Sigmoid colon (tissue), 7 donors: ENCODE results near the gene PMF1. TPM values are rescaled to one million over a fixed set of nuclear protein-coding genes. Genes with fewer than 3 reads are reported as not detected.

Experiments used
- DNase-seq: peaks from one replicate; pipeline ENCODE4 v3.0.0-alpha.2; 2019
- H3K27ac ChIP-seq, 4 donors: fragments of 200-600 bp; sonication (generic); one replicate each; pipeline ENCODE4 v1.5.1; 2016 to 2019; ENCODE audit warnings: mild to moderate bottlenecking in 1 of 4
- H3K27me3 ChIP-seq, 3 donors: fragments of 200-600 bp; sonication (generic); one replicate each; pipeline ENCODE4 v1.5.1; 2019; ENCODE audit warnings: mild to moderate bottlenecking in 1 of 3
- H3K36me3 ChIP-seq, 4 donors: fragments of 200-600 bp; sonication (generic); one replicate each; pipeline ENCODE4 v1.5.1; 2016 to 2019
- H3K4me1 ChIP-seq, 4 donors: fragments of 200-600 bp; sonication (generic); one replicate each; pipeline ENCODE4 v1.5.1; 2017 to 2019
- H3K4me3 ChIP-seq, 4 donors: fragments of 200-600 bp; sonication (generic); one replicate each; pipeline ENCODE4 v1.5.1; 2017 to 2019; ENCODE audit warnings: mild to moderate bottlenecking in 2 of 4, moderate library complexity in 1 of 4
- H3K9me3 ChIP-seq, 4 donors: fragments of 200-600 bp in 3 of 4; sonication (generic) in 3 of 4; one replicate each; pipeline versions ENCODE4 v1.5.1 to v1.6.1; 2013 to 2019
- CTCF ChIP-seq, 4 experiments: fragments of 450-650 bp in 3 of 4; fragments of 200-600 bp in 1 of 4; IDR thresholded peaks; one replicate each; pipeline ENCODE4 v1.5.1; 2016 to 2019; ENCODE audit warnings: antibody characterized with exemption in 4 of 4, mild to moderate bottlenecking in 3 of 4, moderate library complexity in 2 of 4
- EP300 ChIP-seq, 4 donors: sonication (generic); formaldehyde crosslinking; IDR thresholded peaks; one replicate each; pipeline ENCODE4 v1.6.1; 2017; ENCODE audit warnings: antibody characterized with exemption in 4 of 4
- POLR2A ChIP-seq, 2 donors: fragments of 450-650 bp; IDR thresholded peaks; one replicate each; pipeline ENCODE4 v1.6.1; 2016; ENCODE audit warnings: antibody characterized with exemption in 2 of 2, mild to moderate bottlenecking in 2 of 2, moderate library complexity in 2 of 2
- POLR2AphosphoS5 ChIP-seq, 4 donors: sonication (generic); formaldehyde crosslinking; IDR thresholded peaks; one replicate each; pipeline ENCODE4 v1.6.1; 2017; ENCODE audit warnings: antibody characterized with exemption in 4 of 4
- WGBS, 2 donors: extraction: QIAGEN DNeasy Blood & Tissue Kit; methylation state at CpG; one replicate each; pipeline ENCODE4 v1.1.7; 2013; 5-methylcytosine and 5-hydroxymethylcytosine counted together
- intact Hi-C: fragments of 100-400 bp; cut with DNase I; formaldehyde crosslinking; loops from one replicate; pipeline ENCODE4 v1.15.1; 2023
- polyA plus RNA-seq, 3 donors: library from polyadenylated mRNA; stranded (reverse); fragments of 200-250 nt; gene quantifications; one replicate each; pipeline ENCODE4 v1.2.3, GENCODE V29; 2013
- total RNA-seq, 4 donors: library from RNA; depleted of rRNA; stranded (reverse); fragments of >200 nt; gene quantifications; one replicate each; pipeline ENCODE4 v1.1.0, GENCODE V29; 2016
- donor health status: healthy with polysubstance abuse.
- donor health status: Bipolar disorder and iron deficiency.
- donor health status: healthy.

PMF1 gene
- total and polyA plus RNA-seq, 7 donors, result 41.1 to 75.1 (median 52.8) TPM

DNA sequence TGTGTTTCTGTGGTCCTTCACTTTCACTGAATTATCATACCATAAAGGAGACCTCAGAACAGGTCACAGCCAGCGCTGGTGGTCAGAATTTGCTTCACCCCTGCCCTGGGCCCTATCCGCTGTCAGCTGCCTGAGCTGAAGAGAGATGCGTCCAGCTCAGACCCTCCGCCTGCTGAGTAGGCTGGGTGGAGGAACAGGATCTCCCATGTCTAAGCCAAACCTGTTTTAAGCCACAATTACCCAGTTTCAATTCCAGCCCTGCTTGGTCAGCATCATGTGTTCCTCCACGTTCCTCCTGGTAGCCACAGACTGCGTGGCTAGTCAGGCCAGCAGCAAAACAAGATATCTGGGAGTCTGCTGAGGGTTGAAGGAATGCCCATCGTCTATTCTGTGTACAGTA is 15.7 kb downstream of the PMF1 start:
- Histone ChIP-seq H3K4me1 (peaks cover 0 to 24% (median 14%) of the 10 kb centered on the region in 4 donors), H3K36me3 (peaks cover 5 to 17% (median 7%) of the 10 kb centered on the region in 4 donors), H3K27ac (no peak overlapping the region), H3K9me3 (no peaks in the 10 kb centered on the region), H3K4me3 (no peak overlapping the region), H3K27me3 (no peaks in the 10 kb centered on the region)
- DNase-seq, result no peak
- no peak for TF ChIP-seq POLR2A (IDR thresholded peaks at IDR 0.05)
- TF ChIP-seq POLR2AphosphoS5 (IDR thresholded peaks at IDR 0.05), result no peak
- no peak for TF ChIP-seq EP300 (IDR thresholded peaks at IDR 0.05)
- no peak for TF ChIP-seq CTCF (IDR thresholded peaks at IDR 0.05)
- 79 to 86% methylated on average over 7 of the region's 7 CpGs for WGBS, 2 donors
- intact Hi-C loops, result no loop called here

DNA sequence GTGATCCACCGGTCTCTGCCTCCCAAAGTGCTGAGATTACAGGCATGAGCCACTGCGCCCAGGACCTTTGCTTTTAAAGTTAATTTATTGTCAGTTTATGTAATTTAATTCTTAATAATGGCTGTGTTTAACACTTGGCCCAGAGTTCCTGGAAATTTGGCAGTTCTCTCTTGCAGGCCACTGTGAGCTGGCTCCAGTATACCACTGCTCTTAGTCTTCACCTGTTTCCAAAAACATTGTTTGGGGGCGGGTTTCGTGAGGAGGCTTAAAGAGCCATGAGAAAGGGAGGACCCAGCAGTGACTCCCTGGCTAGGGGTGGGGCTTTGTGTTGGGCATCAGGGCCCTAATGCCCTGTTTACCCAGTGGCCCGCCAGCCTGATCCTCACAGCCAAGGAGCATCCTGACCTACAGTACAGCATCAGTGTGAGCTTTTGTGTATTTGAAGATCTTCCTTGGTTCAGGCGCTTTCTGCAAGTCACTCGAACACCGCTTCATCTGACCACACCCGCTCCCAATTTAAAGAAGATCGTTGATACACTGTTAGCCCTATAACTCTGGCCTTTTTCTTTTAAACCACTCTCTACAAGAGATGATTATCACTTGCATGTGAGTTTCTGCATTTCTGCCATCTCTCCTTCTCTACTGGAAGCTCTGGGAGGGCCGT is 17.1 kb downstream of the PMF1 start:
- H3K4me1 ChIP-seq, result peaks cover 0 to 23% (median 14%) of the 10 kb centered on the region in 4 donors
- peak overlapping the region; percentile 2 to 56 (median 44) for H3K27ac ChIP-seq
- no peaks in the 10 kb centered on the region for H3K9me3 ChIP-seq
- H3K4me3 ChIP-seq, result no peak overlapping the region
- peak; percentile 82 for DNase-seq
- H3K27me3 ChIP-seq, result no peaks in the 10 kb centered on the region
- intact Hi-C loops, result no loop called here
- WGBS, 2 donors, result 87 to 89% methylated on average over 11 of the region's 11 CpGs
- H3K36me3 ChIP-seq, result peaks cover 5 to 23% (median 13%) of the 10 kb centered on the region in 4 donors
- TF ChIP-seq EP300 (IDR thresholded peaks at IDR 0.05) (no peak), POLR2AphosphoS5 (IDR thresholded peaks at IDR 0.05) (peak in 2 of 4 donors; percentile 20 to 32)

- H3K27ac ChIP-seq, result peak overlapping the region in 3 of 4 donors; percentile 2 to 56 (median 40)
- H3K4me1 ChIP-seq, result peaks cover 0 to 18% (median 14%) of the 10 kb centered on the region in 4 donors
- 87 to 93% methylated on average over 1 of the region's 1 CpG for WGBS, 2 donors
- H3K27me3 ChIP-seq, result no peaks in the 10 kb centered on the region
- H3K9me3 ChIP-seq, result no peaks in the 10 kb centered on the region
- intact Hi-C loops, result no loop called here
- no peak for DNase-seq
- TF ChIP-seq EP300 (IDR thresholded peaks at IDR 0.05), result no peak
- TF ChIP-seq POLR2AphosphoS5 (IDR thresholded peaks at IDR 0.05), result no peak
- TF ChIP-seq POLR2A (IDR thresholded peaks at IDR 0.05), result no peak
- no peak overlapping the region for H3K4me3 ChIP-seq
- peaks cover 5 to 25% (median 13%) of the 10 kb centered on the region in 4 donors for H3K36me3 ChIP-seq
These were observed 17.6 kb downstream of the PMF1 start for GRCh38 chr1:156230473-156230837.

GRCh38 chr1:156232201-156232894 is 19.5 kb downstream of the PMF1 start:
- intact Hi-C loops, result no loop called here
- WGBS, 2 donors, result 87 to 88% methylated on average over 12 of the region's 12 CpGs
- Histone ChIP-seq H3K9me3 (no peaks in the 10 kb centered on the region), H3K27me3 (no peaks in the 10 kb centered on the region), H3K36me3 (peaks cover 15 to 44% (median 26%) of the 10 kb centered on the region in 4 donors), H3K27ac (no peak overlapping the region), H3K4me3 (no peak overlapping the region), H3K4me1 (peaks cover 0 to 17% (median 13%) of the 10 kb centered on the region in 4 donors)
- DNase-seq, result no peak
- no peak for TF ChIP-seq CTCF (IDR thresholded peaks at IDR 0.05)
- no peak for TF ChIP-seq EP300 (IDR thresholded peaks at IDR 0.05)
- TF ChIP-seq POLR2AphosphoS5 (IDR thresholded peaks at IDR 0.05), result no peak
- TF ChIP-seq POLR2A (IDR thresholded peaks at IDR 0.05), result no peak

DNA sequence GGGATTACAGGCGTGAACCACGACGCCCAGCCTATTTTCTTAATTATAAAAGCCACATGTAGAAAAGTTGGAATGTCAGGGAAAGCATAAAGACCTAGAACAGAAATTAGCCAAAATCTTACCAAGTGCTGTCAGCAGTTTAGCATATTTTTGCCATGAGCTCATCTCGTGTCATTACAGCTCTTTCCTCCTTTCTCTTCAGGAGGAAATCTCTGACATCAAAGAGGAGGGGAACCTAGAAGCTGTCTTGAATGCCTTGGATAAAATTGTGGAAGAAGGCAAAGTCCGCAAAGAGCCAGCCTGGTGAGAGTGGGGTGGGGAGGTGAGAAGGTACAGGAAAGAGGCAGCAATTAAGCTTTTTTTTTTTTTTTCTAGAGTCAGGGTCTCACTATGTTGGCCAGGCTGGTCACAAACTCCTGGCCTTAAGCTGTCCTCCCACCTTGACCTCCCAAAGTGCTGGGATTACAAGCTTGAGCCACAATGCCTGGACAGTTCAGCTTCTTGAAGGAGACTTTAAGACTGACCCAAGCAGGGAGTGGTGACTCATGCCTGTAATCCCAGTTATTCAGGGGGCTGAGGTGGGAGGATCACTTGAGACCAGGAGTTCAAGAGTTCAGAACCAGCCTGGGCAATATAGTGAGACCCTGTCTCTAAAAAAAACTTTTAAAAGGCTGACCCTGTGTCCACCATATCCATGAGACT is 20.8 kb downstream of the PMF1 start:
- peaks cover 16 to 54% (median 37%) of the 10 kb centered on the region in 4 donors for H3K36me3 ChIP-seq
- DNase-seq, result no peak
- WGBS, 2 donors, result 81 to 88% methylated on average over 5 of the region's 5 CpGs

More for the DNA sequence above, 20.8 kb downstream of the PMF1 start:
- Histone ChIP-seq H3K9me3 (no peaks in the 10 kb centered on the region), H3K4me1 (peaks cover 0 to 17% (median 13%) of the 10 kb centered on the region in 4 donors), H3K27me3 (no peaks in the 10 kb centered on the region), H3K4me3 (no peak overlapping the region), H3K27ac (no peak overlapping the region)
- intact Hi-C loops, result no loop called here
- no peak for TF ChIP-seq POLR2A (IDR thresholded peaks at IDR 0.05)
- TF ChIP-seq EP300 (IDR thresholded peaks at IDR 0.05), result no peak
- no peak for TF ChIP-seq POLR2AphosphoS5 (IDR thresholded peaks at IDR 0.05)
- no peak for TF ChIP-seq CTCF (IDR thresholded peaks at IDR 0.05)
